GM21529 (cell line): ENCODE data around the gene KIAA0825.
"Not testable (repeated sequence)": the region's sequence is repeated elsewhere in the genome, so short reads cannot be mapped to it uniquely, and the experiment has no call there.

Experiments
- ATAC-seq: cut with Tn5 transposase; IDR thresholded peaks from one replicate; pipeline ENCODE4 v1.9.1; 2021; ENCODE audit not compliant: unreplicated experiment

Gene KIAA0825

DNA sequence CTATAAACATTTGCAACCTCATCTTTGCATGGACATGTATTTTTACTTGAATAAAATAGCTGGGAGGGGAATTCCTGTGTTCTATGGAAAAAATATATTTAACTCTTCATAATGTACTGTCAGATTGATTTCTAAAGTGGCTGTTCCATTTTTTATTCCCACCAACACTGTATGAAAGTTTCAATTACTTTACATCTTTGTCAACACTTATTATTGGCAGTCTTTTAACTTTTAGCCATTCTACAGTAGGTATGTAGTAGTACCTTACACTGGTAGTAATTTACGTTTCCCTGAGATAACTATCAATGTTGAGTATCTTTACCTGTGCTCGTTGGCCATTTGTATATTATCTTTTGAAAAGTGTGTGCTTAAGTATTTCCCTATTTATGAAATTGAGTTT, 429.7 kb downstream of the KIAA0825 start:
- no peak for ATAC-seq

GRCh38 chr5:94184870-94185269, 433.5 kb downstream of the KIAA0825 start:
- no peak for ATAC-seq

DNA sequence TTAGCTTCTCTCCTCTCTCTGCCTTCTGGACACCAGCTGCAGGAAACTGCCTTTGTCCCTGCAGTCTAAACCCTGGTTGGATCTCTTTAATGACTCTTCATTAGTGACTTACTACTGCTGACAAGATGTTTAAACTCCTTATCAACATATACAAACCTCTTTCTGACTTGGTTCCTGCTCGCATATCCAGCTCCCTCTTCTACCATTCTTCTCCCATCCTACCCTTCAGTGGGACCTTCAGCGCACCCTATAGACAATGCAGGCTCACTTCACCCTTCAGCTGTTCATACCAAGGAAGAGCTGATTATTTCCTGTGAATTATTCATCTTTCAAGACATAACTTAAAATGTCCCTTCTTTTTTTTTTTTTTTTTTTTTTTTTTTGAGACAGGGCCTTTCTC, 436.5 kb downstream of the KIAA0825 start:
- ATAC-seq, result peak; percentile 66

DNA sequence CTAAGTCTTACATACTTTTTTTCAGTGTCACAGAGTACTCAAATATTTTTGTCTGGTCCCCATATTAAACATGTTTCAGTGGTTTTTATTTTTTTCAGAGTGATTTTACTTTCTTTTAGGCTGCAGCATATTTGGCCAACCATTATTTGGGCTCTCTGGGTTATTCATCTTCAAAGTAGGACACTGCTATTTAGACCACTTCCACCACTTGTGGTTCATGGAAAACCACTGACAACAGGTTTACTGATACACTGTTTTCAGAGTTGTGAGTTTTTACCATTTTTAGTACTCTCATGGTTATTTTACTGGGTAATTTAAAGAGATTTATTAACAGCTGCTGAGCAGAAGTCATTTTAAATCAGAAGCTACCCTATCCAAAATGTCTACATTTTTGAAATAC, 437.6 kb downstream of the KIAA0825 start:
- ATAC-seq, result no peak

GRCh38 chr5:94175912-94176311, 442.5 kb downstream of the KIAA0825 start:
- ATAC-seq, result no peak

DNA sequence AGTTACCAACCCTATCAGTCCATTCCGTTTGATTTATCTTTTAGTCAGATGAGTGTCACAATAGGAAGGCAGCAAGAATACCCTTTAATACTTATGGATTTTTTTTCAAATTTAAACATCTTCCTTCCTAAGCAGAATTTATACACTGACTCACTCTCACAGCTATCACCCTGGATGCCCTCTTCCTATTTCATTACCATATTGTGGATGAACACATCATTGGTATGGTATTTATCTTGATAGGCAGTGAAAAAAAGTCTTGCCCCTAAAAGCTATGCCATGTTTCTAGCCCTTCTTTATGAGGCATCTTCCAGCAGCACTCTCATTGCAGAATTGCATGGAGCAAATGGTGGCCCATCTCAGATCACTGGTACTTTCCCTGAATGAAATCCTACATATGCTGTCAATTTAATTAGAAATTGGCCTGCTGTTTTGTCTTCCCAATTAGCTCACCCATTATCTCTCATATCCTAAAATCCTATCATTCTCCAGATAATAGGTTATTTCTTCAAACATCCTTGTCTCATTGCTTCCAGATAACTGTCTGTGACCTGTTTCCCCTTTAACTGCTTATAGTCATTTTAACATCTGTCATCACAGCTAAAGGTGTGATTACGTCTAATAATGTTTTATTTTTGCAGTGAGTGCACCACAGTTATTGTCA, 443.5 kb downstream of the KIAA0825 start:
- ATAC-seq, result no peak

DNA sequence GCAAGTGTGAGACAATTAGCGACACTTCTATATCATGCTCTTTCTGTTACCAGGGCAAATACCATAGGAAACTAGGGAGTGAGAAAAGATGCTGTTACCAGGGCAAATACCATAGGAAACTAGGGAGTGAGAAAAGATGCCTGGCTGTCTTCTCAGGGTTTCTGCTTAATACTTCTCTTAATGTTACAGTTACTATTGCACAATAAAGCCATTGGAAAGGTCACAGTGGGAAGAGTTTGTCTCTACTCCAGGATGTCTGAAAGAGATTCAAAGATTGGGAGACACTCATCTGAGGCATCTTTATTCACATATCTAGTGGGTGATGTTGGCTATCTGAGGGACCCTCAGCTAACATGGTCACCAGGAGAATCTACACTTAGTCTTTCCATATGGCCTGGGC, 445.3 kb downstream of the KIAA0825 start:
- ATAC-seq, result no peak

GRCh38 chr5:94171070-94171469, 447.3 kb downstream of the KIAA0825 start:
- ATAC-seq, result not testable (repeated sequence)

DNA sequence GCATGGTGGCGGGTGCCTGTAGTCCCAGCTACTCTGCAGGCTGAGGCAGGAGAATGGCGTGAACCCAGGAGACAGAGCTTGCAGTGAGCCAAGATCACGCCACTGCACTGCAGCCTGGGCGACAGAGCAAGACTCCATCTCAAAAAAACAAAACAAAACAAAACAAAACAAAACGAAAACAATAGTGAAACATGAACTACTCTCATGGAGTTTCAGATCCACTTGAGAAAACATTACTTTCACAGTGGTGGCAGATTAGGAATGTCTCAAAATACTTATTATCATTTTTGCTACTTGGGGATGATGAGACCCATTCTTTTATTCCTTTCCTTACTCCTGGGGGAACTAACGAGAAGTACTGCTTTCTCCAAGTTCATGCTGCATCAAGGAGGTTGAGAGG, 448.2 kb downstream of the KIAA0825 start:
- peak; percentile 87 for ATAC-seq

GRCh38 chr5:94168151-94168550, 450.3 kb downstream of the KIAA0825 start:
- no peak for ATAC-seq

- no peak for ATAC-seq
These were observed 456.6 kb downstream of the KIAA0825 start for GRCh38 chr5:94161801-94162200.

- no peak for ATAC-seq
These were observed 459.3 kb downstream of the KIAA0825 start for GRCh38 chr5:94159144-94159543.

- no peak for ATAC-seq
These were observed 460.5 kb downstream of the KIAA0825 start for GRCh38 chr5:94157704-94158539.

DNA sequence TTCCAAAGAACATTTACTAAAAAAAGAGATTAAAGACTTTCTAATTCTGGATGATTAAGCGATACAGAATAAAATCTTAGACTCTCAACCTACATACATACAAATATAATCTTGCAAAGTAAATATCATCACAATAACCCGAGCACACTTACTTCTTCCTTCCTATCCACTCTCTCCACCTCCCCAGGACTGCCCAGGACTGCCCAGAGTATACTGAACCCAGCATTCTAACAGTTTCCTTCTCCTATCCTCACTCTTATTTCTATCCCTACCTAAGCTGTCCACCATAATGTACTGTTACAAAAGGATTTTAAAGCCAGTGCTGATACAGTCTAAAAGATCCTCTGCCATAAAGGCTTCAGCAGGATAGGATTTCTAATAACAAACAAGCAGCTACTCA, 463.7 kb downstream of the KIAA0825 start:
- no peak for ATAC-seq

DNA sequence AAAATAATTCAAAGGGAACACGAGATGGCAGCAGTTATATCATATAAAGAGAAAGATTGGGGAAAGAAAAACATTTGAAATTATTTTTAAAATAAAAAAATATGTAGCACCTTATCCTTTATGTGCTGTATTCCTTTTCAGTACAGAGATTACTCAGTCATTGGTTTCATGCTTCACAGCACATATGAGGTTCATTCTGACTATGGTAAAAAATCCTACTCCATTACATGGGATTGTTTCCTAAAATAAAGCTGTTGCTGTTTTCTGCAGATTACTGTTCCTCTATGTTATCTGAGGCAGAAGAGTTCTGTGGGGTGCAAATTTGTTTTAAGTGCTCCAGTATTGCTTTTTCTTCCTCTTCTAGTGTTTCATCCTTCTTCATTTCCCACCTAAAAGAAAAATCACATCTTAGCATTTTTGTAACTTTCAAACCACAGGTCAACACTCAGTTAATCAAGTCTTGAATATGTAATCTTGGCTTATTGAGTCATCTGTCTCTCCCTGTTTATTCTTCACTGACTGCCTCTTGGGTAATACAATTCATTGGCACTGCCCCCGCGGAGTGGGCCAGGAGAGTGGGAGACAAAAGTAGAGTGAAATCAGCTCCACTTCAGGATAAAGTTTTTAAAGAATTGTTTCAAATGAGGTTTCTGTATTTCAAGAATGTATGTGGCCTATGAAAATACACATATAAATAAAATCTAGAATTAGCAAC, 464.5 kb downstream of the KIAA0825 start:
- peak; percentile 36 for ATAC-seq

GRCh38 chr5:94143621-94144020, 474.8 kb downstream of the KIAA0825 start:
- ATAC-seq, result not testable (repeated sequence)

GRCh38 chr5:94140300-94140699, 478.1 kb downstream of the KIAA0825 start:
- no peak for ATAC-seq

DNA sequence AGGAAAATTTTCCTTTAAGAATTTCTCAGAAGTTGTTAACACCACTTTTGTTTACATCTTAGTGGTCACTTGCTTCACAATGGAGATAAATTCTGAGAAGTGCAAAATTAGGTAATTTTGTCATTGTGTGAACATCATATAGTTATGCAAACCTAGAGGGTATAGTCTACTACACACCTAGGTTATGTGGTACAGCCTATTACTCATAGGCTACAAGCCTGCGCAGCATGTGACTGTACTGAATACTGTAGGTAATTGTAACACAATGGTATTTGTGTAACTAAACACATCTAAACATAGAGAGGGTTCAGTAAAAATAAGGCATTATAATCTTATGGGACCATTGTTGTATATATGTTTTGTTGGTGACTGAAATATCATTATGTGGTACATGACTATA, 488.3 kb downstream of the KIAA0825 start:
- ATAC-seq, result no peak

GRCh38 chr5:94125107-94125506, 493.3 kb downstream of the KIAA0825 start:
- no peak for ATAC-seq

- not testable (repeated sequence) for ATAC-seq
These were observed 502.1 kb downstream of the KIAA0825 start for GRCh38 chr5:94116317-94116716.

DNA sequence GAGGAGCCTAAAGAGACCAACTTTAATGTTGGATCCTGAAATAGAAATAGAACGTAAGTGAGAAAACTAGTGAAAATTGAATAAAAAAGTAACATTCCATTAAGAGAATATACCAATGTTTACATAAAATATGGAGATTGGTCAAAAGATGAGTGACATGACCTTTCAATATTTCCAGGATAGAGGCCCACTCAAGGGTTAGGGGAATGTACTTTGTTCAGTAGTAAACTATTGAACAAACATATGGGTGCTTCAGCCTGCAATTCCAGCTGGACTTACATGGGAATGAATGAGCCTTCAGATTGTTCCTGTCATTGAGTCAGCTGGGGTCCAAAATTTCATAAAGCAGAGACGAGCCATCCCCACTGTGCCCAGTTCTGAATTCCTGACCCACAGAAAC, 505.3 kb downstream of the KIAA0825 start:
- no peak for ATAC-seq
